GM19035 (cell line): ENCODE measurements around the gene IFIT2.
"Not testable (repeated sequence)": the region's sequence is repeated elsewhere in the genome, so short reads cannot be mapped to it uniquely, and the experiment has no call there.

Experiments
- ATAC-seq: cut with Tn5 transposase; IDR thresholded peaks from one replicate; pipeline ENCODE4 v1.9.1; 2021; ENCODE audit not compliant: unreplicated experiment

Gene IFIT2

GRCh38 chr10:89278900-89279392 is 22.9 kb upstream of the IFIT2 start:
- no peak for ATAC-seq

GRCh38 chr10:89279421-89279869 is 22.4 kb upstream of the IFIT2 start:
- no peak for ATAC-seq

GRCh38 chr10:89280508-89280907 is 21.3 kb upstream of the IFIT2 start:
- ATAC-seq, result no peak

DNA sequence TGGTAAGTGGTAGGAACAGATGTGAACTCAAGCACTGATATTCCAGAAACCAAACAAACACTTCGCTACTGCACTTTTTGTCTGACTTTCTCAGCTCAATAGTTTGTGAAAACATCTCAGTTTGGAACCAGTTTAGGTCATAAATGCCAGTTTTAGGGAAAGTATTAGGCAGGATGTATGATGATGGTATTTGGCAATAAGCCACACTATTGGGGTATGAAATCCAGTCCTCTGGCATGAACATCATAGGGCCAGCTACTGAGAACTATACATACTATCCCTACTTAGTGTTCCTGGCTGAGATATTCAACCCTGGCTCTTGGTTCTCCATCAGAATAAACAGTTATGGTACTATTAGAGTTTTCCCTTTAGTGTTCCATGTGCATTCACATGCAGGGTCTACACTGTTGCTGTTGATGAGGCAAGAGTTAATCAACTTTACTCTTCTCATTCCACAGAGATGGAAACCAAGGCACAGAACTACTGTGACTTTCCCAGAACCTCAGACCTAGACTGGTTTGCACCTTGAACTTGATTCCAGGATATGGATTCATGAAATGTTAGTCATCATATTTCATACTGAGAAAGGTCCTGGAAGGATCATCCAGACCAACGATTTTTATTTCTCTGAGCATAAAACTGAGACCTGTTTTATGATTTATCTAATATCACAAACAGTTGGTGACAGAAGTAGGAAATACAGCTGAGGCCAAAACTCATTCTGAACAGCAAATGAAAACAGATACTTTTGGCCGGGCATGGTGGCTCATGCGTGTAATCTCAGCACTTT is 20.0 kb upstream of the IFIT2 start:
- ATAC-seq, result no peak

DNA sequence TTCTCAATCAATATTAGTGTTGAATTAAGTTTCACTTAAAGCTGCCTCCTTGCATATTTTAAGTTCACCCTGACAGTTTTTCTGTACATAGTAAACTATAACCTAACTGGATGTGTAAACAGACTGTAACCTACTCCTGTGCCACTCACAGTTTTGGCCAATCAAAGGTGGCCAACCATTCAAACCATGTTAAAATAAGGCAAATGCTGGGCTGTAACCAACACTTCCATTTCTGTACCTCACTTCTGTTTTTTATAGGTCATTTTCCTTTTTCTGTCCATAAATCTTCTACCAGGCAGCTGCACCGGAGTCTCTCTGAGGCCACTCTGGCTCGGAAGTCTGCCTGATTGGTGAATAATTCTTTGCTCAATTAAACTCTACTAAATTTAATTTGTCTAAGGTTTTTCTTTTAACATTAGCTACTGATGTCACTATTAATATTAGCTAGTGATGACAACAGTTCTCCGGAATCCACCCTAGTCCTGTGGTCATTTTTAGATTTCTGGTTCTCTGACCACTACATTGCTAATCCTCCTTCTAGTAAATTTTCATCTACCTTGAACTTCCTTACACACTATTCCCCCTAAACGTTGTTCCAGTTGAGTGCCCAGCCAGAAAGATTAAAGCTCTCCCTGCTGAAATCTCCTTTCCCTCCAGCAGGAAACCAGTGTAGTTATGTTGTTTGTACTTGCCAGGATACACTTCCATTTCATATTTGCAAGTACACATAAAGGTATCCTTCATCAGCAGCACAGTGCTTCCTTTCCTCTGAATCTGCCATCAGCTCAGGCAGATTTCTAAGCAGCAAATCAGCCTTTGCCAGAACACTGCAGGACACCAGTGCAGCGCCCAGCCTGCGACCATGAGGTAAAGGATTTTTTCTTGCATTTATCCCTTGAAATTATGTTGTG is 18.6 kb upstream of the IFIT2 start:
- no peak for ATAC-seq

GRCh38 chr10:89283936-89284475 is 17.8 kb upstream of the IFIT2 start:
- ATAC-seq, result no peak

- not testable (repeated sequence) for ATAC-seq
These were observed 17.1 kb upstream of the IFIT2 start for GRCh38 chr10:89284711-89285110.

GRCh38 chr10:89285303-89285702 is 16.5 kb upstream of the IFIT2 start:
- not testable (repeated sequence) for ATAC-seq

DNA sequence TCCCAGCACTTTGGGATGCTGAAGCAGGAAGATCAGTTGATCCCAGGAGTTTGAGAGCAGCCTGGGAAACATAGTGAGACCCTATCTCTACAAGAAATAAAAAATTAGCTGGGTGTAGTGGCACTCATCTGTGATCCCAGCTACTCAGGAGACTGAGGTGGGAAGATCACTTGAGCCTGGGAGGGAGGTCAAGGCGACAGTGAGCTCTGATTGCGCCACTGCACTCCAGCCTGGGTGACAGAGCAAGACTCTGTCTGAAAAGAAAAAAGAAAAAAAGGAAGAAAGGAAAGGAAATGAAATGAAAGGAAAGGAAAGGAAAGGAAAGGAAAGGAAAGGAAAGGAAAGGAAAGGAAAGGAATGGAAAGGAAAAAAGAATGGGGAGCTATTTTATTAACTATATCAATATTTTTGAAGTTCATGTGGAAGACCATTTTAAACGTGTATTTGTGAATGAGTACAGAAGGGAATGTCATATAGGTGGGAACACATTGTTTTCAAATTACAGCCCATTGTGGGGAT is 7.1 kb upstream of the IFIT2 start:
- ATAC-seq, result no peak

GRCh38 chr10:89295597-89295996 is 6.2 kb upstream of the IFIT2 start:
- ATAC-seq, result no peak

DNA sequence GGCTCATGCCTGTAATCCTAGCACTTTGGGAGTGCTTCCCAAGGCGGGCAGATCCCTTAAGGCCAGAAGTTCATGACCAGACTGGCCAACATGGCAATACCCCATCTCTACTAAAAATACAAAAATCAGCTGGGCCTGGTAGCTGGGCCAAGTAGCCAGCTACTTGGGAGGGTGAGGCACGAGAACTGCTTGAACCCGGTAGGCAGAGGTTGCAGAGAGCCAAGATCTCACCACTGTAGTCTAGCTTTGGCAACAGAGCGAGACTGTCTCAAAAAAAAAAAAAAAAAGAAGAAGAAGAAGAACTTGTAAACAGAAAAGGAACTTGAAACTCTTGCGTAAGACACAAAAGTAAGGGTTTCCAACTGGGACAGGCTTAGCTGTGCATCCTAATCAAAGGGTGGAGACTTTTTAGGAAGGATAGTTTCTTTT is 5.6 kb upstream of the IFIT2 start:
- no peak for ATAC-seq

- ATAC-seq, result no peak
These were observed 4.5 kb upstream of the IFIT2 start for GRCh38 chr10:89297356-89297755.

GRCh38 chr10:89297791-89298190 is 4.1 kb upstream of the IFIT2 start:
- ATAC-seq, result no peak

DNA sequence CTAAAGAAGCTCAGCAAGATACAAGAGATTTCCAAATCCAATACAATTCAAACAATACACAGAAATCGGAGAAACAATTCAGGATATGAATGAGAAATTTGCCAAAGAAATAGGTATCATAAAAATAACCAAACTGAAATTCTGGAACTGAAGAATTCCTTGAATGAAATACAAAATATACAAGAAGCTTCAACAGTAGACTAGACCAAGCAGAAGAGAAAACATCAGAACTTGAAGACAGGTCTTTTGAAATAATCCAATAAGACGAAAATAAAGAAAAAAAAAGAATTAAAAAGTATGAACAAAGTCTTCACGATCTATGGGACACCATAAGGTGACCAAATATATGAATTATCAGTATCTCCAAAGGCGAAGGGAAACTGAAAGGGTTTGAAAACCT is 2.8 kb upstream of the IFIT2 start:
- no peak for ATAC-seq

DNA sequence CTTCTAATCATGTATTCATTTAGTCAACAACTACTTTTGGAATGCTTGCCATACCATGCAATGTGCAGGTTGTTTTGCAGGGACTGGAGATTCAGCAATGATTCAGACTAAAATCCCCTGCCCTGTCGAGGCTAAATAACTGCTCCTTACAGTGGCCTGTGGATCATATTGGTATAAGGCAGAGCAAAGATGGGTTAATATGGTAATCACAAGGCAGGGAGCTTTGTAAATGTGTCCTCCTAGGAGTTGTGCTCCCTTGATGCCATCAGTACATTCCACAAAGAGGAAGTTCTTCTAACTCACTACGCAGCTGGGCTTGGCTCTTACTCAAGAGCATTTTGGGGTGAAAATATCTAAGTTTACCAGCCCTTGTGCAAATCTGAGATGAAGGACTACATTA is 614 bp upstream of the IFIT2 start:
- peak; percentile 24 for ATAC-seq

GRCh38 chr10:89302625-89303024 is 779 bp downstream of the IFIT2 start:
- ATAC-seq, result no peak

DNA sequence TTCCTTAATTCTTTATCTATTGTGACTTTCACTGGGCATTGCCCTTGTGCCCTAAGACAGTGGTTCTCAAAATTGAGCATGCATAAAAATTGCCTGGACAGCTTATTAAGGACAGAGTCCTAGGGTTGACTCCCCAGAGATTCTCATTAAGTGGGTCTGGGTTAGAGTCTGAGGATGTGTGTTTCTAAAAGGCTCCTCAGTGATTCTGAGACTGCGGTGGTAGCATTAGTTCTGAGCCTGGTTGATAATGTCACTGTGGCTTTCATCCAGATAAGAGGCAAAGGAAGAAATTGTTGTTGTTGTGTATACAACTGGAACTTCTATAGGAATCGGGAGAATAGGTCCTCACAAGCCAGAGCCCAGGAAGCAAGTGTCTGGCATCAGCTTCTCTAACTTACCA is 1.3 kb downstream of the IFIT2 start:
- ATAC-seq, result no peak

GRCh38 chr10:89304026-89304425 is 2.2 kb downstream of the IFIT2 start:
- no peak for ATAC-seq

- ATAC-seq, result no peak
These were observed 2.6 kb downstream of the IFIT2 start for GRCh38 chr10:89304446-89304845.

DNA sequence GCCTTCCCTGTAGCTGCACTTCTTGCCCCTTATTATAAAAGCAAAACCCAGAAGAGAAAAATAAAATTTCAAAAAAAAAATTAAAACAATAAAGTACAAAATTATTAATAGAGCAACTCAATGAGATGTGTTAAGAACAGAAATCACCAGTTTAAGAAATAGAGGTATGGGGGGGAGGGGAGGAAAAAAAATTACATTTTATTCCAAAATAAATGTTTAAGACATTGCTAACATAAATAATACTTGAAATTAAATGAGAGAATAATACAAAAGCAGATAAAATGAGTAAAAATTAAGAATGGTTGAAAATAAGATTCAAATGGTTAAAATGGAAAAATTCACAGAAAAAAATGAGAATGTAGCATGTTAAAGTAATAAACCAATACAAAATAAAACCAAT is 3.1 kb downstream of the IFIT2 start:
- ATAC-seq, result no peak

DNA sequence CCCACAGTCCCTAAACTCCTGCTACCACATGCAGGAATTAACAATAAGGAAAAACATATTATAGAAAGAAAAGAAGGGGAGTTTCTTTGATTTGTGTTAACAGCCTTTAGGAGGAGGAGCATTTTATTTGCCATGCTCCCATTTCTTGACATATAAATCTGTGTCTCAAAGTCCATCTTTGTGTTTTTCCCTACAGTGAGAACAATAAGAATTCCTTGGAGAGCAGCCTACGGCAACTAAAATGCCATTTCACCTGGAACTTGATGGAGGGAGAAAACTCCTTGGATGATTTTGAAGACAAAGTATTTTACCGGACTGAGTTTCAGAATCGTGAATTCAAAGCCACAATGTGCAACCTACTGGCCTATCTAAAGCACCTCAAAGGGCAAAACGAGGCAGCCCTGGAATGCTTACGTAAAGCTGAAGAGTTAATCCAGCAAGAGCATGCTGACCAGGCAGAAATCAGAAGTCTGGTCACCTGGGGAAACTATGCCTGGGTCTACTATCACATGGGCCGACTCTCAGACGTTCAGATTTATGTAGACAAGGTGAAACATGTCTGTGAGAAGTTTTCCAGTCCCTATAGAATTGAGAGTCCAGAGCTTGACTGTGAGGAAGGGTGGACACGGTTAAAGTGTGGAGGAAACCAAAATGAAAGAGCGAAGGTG is 4.1 kb downstream of the IFIT2 start:
- no peak for ATAC-seq
